HPDE6-E6E7 (cell line): ENCODE measurements around the gene IL20.

ENCODE experiments used
- DNase-seq: peaks from one replicate; pipeline ENCODE4 v3.0.0; 2011; ENCODE audit warnings: missing footprints; ENCODE audit errors: extremely low spot score

The IL20 gene

GRCh38 chr1:206864939-206865671 lies at the start of gene IL20:
IL20 (plus strand) TSS chr1:206865623; CDS start chr1:206865853, 230 bp downstream.
- DNase-seq = peak; percentile 63

- no peak for DNase-seq
These were observed 48.8 kb upstream of the IL20 start for GRCh38 chr1:206816390-206817287.

GRCh38 chr1:206821493-206821892 lies 43.9 kb upstream of the IL20 start:
- no peak for DNase-seq

GRCh38 chr1:206823727-206824126 lies 41.7 kb upstream of the IL20 start:
- no peak for DNase-seq

GRCh38 chr1:206824331-206824730 lies 41.1 kb upstream of the IL20 start:
- no peak for DNase-seq

- DNase-seq = peak; percentile 49
These were observed 39.0 kb upstream of the IL20 start for GRCh38 chr1:206826394-206826793.

GRCh38 chr1:206828061-206828460 lies 37.4 kb upstream of the IL20 start:
- DNase-seq = no peak

GRCh38 chr1:206828765-206829164 lies 36.7 kb upstream of the IL20 start:
- no peak for DNase-seq

- no peak for DNase-seq
These were observed 36.1 kb upstream of the IL20 start for GRCh38 chr1:206829282-206829681.

- no peak for DNase-seq
These were observed 35.5 kb upstream of the IL20 start for GRCh38 chr1:206829875-206830274.

- DNase-seq = no peak
These were observed 33.8 kb upstream of the IL20 start for GRCh38 chr1:206831650-206832049.

GRCh38 chr1:206832352-206832880 lies 33.0 kb upstream of the IL20 start:
- DNase-seq = no peak

GRCh38 chr1:206833106-206833680 lies 32.2 kb upstream of the IL20 start:
- DNase-seq = no peak

GRCh38 chr1:206833801-206834200 lies 31.6 kb upstream of the IL20 start:
- DNase-seq = no peak

- no peak for DNase-seq
These were observed 31.2 kb upstream of the IL20 start for GRCh38 chr1:206834217-206834616.

- no peak for DNase-seq
These were observed 30.7 kb upstream of the IL20 start for GRCh38 chr1:206834711-206835110.

- DNase-seq = no peak
These were observed 30.2 kb upstream of the IL20 start for GRCh38 chr1:206835186-206835585.

GRCh38 chr1:206836111-206836510 lies 29.3 kb upstream of the IL20 start:
- no peak for DNase-seq

GRCh38 chr1:206839006-206839560 lies 26.3 kb upstream of the IL20 start:
- no peak for DNase-seq

- no peak for DNase-seq
These were observed 25.6 kb upstream of the IL20 start for GRCh38 chr1:206839857-206840256.

GRCh38 chr1:206841609-206842323 lies 23.7 kb upstream of the IL20 start:
- no peak for DNase-seq
